IPS-18c (cell line): ENCODE measurements around the gene MEIS1.

Experiments
- H3K4me3 ChIP-seq: 2 replicates; pipeline ENCODE4 v1.7.0; 2013; ENCODE audit warnings: low read depth, mild to moderate bottlenecking, low read length, moderate library complexity; ENCODE audit not compliant: insufficient read depth
- H3K9me3 ChIP-seq: one replicate; pipeline ENCODE4 v1.6.1; 2013; ENCODE audit warnings: mild to moderate bottlenecking, low read length, moderate library complexity; ENCODE audit not compliant: control insufficient read depth, insufficient read depth

Gene MEIS1

DNA sequence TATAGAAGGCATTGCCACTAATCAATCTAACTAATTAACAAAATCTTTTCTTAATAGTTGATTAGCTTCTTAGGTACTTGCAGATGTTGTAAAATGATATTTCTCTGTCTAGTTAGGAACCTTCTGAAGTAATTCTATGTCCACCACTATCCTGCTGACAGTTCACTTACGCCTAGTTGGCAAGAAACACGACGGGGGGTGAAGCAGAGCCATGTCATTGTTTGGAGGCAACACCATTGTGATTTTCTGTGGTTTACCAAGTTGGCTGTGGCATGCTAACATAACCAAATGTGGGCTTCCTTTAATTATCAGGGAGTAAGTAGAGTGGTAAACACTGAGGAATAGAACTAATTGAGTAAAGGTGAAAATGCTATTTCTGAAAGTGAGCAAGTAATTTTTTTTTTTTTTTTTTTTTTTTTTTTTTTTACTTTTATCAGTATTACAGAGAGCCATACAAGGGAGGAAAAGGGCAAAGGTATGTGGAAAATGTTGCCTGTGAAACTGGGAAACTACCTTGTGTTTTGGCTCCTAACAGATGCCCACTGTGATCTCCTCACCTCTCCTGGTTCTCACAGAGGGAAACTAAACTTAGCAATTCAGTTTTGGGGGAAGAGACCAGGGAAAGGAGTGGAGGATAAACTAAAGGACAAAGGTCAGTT, 126.8 kb downstream of the MEIS1 start:
- Histone ChIP-seq H3K9me3 (no peaks in the 10 kb centered on the region), H3K4me3 (no peak overlapping the region; the same call in 1 of the 2 replicates)

GRCh38 chr2:66562304-66562685, 127.4 kb downstream of the MEIS1 start:
- Histone ChIP-seq H3K9me3 (no peaks in the 10 kb centered on the region), H3K4me3 (no peak overlapping the region; the same call in 1 of the 2 replicates)

GRCh38 chr2:66563473-66563872, 128.5 kb downstream of the MEIS1 start:
- Histone ChIP-seq H3K4me3 (no peak overlapping the region), H3K9me3 (no peaks in the 10 kb centered on the region)

DNA sequence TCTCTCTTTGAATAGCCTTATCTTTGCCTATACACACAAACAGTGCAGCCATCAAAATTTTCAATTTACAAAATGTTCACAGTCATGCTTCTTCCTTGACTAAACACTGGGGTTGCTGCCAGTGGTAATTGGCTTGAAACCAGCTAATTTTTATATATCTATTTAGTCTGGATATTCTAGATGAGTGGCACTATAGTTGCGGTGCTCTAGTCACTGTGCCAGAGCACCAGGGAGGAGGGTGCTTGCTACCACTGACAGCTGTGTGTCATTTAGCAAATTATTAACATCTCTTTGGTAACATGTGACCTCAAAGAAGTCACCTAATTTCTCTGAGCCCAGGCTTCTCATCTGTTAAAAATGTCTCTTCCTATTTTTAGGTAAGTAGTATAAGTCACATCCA, 130.4 kb downstream of the MEIS1 start:
- H3K4me3 ChIP-seq, result no peak overlapping the region
- no peaks in the 10 kb centered on the region for H3K9me3 ChIP-seq

DNA sequence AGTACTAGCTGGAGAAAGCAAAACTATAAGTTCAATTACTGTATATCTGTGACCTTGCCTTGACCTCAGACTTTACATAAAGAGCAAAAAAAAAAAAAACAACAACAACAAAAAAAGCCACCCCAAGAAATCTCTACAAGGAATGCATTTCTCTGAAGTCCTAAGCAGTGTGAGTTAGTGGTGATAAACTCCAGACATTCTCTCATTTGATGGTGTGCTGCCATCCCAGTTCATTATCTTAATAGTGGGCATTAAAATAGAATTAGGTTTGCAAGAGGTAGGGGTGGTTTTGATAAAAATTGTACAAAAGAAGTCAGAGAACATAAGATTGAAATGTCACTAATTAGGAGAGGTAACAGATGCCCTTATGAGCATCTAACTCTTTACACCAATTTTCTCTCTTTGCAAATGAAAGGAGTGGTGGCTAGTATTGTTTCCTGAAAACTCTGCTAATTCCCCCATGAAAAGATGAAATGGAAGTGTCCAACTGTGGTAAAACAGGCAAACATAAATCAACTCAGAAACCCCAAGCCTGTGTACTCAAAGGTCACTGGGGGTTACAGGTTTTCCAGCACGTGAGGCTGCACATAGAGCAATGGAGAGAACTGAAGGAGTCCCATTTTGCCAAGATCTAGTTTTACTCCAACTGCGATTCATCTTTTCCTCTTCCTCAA, 131.9 kb downstream of the MEIS1 start:
- Histone ChIP-seq H3K4me3 (no peak overlapping the region), H3K9me3 (no peaks in the 10 kb centered on the region)

GRCh38 chr2:66567729-66568128, 132.8 kb downstream of the MEIS1 start:
- Histone ChIP-seq H3K9me3 (no peaks in the 10 kb centered on the region), H3K4me3 (no peak overlapping the region)

GRCh38 chr2:66568650-66569300, 133.8 kb downstream of the MEIS1 start:
- no peaks in the 10 kb centered on the region for H3K9me3 ChIP-seq
- no peak overlapping the region for H3K4me3 ChIP-seq

DNA sequence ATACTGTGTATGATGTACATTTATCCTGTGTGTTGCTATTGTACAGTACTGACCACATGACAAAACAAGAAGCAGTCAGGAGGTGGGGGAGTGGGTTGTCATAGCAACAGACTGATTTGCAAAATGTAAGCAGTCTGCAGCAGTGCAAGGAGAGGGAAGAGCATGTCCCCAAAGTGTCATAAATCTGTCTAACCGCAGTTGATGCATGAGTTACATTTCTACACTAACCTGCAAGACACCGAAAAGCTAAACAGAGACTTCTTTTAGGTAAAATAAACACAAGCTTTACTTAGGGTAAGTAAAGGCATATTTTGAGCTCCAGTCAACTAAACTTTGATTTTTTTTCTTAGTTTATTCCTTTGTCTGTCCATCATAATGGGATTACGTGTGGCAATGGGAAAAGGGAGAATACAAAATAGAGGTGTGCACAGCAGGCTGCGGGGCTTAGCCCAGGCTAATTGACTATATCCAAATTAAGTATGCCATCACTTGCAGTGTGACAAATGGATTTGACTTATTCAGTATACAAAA, 134.5 kb downstream of the MEIS1 start:
- no peaks in the 10 kb centered on the region for H3K9me3 ChIP-seq
- H3K4me3 ChIP-seq, result no peak overlapping the region

GRCh38 chr2:66569974-66570373, 135.0 kb downstream of the MEIS1 start:
- Histone ChIP-seq H3K9me3 (no peaks in the 10 kb centered on the region), H3K4me3 (no peak overlapping the region)

GRCh38 chr2:66570471-66570870, 135.5 kb downstream of the MEIS1 start:
- H3K4me3 ChIP-seq, result no peak overlapping the region
- H3K9me3 ChIP-seq, result no peaks in the 10 kb centered on the region

DNA sequence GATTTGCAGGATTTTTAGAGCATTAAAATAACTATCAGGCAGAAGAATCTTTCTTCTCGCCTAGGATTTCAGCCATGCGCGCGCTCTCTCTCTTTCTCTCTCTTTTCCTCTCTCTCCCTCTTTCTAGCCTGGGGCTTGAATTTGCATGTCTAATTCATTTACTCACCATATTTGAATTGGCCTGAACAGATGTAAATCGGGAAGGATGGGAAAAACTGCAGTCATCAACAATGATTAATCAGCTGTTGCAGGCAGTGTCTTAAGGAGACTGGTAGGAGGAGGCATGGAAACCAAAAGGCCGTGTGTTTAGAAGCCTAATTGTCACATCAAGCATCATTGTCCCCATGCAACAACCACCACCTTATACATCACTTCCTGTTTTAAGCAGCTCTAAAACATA, 137.0 kb downstream of the MEIS1 start:
- no peaks in the 10 kb centered on the region for H3K9me3 ChIP-seq
- no peak overlapping the region for H3K4me3 ChIP-seq

GRCh38 chr2:66572391-66572790, 137.5 kb downstream of the MEIS1 start:
- no peak overlapping the region for H3K4me3 ChIP-seq

GRCh38 chr2:66573416-66573815, 138.5 kb downstream of the MEIS1 start:
- Histone ChIP-seq H3K9me3 (no peaks in the 10 kb centered on the region), H3K4me3 (no peak overlapping the region; the same call in 1 of the 2 replicates)

More at GRCh38 chr2:66572391-66572790, 137.5 kb downstream of the MEIS1 start:
- no peaks in the 10 kb centered on the region for H3K9me3 ChIP-seq

GRCh38 chr2:66573821-66574233, 138.9 kb downstream of the MEIS1 start:
- Histone ChIP-seq H3K9me3 (no peaks in the 10 kb centered on the region), H3K4me3 (peak overlapping the region; percentile 51)

DNA sequence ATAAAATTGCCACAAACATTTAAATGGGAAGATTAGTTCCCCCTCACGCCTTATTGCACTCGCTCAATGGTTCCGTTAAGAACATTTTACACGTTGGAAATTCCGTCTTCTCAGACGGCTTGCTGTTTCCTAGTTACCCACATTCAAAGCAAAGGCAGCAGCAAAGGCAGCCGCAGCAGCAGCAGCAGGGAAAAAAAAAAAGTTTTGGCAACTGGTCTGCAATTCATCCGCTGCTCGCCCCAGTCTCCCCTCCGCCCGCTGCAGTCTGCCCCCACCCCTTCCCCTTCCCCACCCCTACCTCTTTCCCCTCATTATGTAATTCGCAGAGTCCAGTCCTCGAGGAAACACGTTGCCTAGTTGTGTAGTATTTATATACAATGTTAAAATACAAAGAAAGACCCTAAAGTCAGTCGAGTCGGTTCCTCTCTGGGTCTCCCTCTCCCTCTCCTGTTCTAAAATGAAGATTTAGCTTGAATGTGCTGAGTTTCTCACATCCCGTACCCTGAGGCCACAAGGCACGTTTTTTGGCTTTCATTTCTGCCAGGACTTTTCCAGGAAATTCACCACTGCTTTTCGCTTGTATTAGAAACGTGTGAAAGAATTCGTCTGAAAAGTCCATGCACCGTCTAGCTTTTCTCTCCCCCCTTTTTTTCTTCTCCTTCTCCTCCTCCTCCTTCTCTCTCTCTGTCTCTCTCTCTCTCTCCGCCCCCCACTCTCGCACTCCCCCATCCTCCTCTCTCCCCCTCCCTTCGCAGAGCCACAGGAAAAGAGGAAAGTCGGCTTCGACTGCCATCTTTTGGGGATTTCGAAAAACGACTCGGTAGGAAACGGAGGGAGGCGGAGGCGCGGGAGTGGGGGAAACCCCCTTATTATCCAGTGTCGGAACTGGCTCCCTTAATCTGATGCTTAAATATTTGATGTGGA, 140.0 kb downstream of the MEIS1 start:
- Histone ChIP-seq H3K9me3 (no peaks in the 10 kb centered on the region), H3K4me3 (peak overlapping the region; percentile 70)

DNA sequence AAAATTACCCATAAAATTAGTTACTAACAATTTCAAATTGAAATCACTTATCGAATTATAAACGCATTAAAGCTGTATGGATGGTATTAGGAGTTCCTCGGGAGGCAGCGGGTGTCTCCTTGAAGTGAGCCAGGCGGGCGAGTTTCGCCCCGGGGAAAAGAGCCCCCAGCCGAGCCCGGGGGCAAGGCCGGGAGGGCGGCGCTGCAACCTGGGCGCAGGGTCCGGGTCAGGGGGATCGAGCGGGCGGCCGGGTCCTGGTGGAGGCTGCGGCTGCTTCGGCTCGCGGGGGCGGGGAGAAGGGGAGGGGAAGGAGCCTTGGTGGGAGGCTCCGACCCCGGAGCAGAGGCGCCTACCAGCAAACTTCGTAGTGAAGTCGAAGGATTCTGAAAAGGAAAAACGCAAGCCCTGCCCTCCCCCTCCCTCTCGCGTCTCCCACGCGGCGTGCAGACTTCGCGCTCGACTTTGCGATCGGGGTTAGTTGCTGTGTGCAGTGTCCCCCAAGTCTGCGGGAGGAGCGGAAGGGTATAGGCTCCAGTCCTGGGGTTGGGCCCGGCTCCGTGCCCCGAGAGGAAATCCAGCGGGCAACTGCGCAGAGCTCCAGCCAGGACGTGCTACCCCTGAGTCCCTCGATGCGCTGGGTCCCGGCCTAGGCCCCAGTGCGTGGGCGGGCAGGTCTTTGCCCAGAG, 140.8 kb downstream of the MEIS1 start:
- Histone ChIP-seq H3K4me3 (peak overlapping the region; percentile 70), H3K9me3 (no peaks in the 10 kb centered on the region)

DNA sequence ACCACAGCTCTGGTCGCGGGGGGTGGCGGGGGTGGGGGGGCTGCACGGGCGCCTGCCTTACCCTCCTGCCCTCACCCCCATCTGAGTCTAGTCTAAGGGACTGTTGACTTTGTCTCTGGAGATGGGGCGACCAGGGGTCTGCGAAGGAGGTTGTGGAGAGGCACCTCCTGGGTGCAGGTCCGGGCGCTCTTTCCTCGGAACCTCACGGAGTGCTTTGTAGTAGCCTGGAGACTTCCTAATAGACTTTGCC, 141.3 kb downstream of the MEIS1 start:
- no peaks in the 10 kb centered on the region for H3K9me3 ChIP-seq
- H3K4me3 ChIP-seq, result peak overlapping the region; percentile 70; the same call in 1 of the 2 replicates
